GM21423 (cell line): ENCODE results near the gene PTPN11.
A peak's percentile ranks its signal among the peaks of the same experiment; 100 is the strongest.
"Not testable (repeated sequence)": the region's sequence is repeated elsewhere in the genome, so short reads cannot be mapped to it uniquely, and the experiment has no call there.

Experiments
- ATAC-seq: cut with Tn5 transposase; IDR thresholded peaks from one replicate; pipeline ENCODE4 v1.9.1; 2021; ENCODE audit warnings: mild to moderate bottlenecking, moderate library complexity; ENCODE audit not compliant: unreplicated experiment

The PTPN11 gene

GRCh38 chr12:112447106-112447505 lies 28.4 kb downstream of the PTPN11 start:
- no peak for ATAC-seq

- ATAC-seq: not testable (repeated sequence)
Observed at GRCh38 chr12:112448165-112448564, 29.4 kb downstream of the PTPN11 start.

GRCh38 chr12:112450725-112451124 lies 32.0 kb downstream of the PTPN11 start:
- ATAC-seq: no peak

GRCh38 chr12:112456029-112456428 lies 37.3 kb downstream of the PTPN11 start:
- no peak for ATAC-seq

GRCh38 chr12:112457142-112457541 lies 38.4 kb downstream of the PTPN11 start:
- ATAC-seq: not testable (repeated sequence)

- no peak for ATAC-seq
Observed at GRCh38 chr12:112458330-112458729, 39.6 kb downstream of the PTPN11 start.

- ATAC-seq: no peak
Observed at GRCh38 chr12:112458751-112459150, 40.0 kb downstream of the PTPN11 start.

GRCh38 chr12:112463478-112463877 lies 44.7 kb downstream of the PTPN11 start:
- no peak for ATAC-seq

- ATAC-seq: no peak
Observed at GRCh38 chr12:112464605-112465004, 45.9 kb downstream of the PTPN11 start.

- no peak for ATAC-seq
Observed at GRCh38 chr12:112466011-112466422, 47.3 kb downstream of the PTPN11 start.

- no peak for ATAC-seq
Observed at GRCh38 chr12:112466835-112467234, 48.1 kb downstream of the PTPN11 start.

GRCh38 chr12:112468046-112468445 lies 49.3 kb downstream of the PTPN11 start:
- no peak for ATAC-seq

- no peak for ATAC-seq
Observed at GRCh38 chr12:112473056-112473455, 54.3 kb downstream of the PTPN11 start.

- ATAC-seq: no peak
Observed at GRCh38 chr12:112479413-112479812, 60.7 kb downstream of the PTPN11 start.

GRCh38 chr12:112480931-112481330 lies 62.2 kb downstream of the PTPN11 start:
- ATAC-seq: no peak

GRCh38 chr12:112482733-112483132 lies 64.0 kb downstream of the PTPN11 start:
- ATAC-seq: no peak

- ATAC-seq: no peak
Observed at GRCh38 chr12:112486361-112486760, 67.6 kb downstream of the PTPN11 start.

- no peak for ATAC-seq
Observed at GRCh38 chr12:112488257-112488876, 69.6 kb downstream of the PTPN11 start.

GRCh38 chr12:112489456-112489855 lies 70.7 kb downstream of the PTPN11 start:
- ATAC-seq: no peak

- ATAC-seq: peak; percentile 68
Observed at GRCh38 chr12:112496496-112496895, 77.7 kb downstream of the PTPN11 start.

- no peak for ATAC-seq
Observed at GRCh38 chr12:112498580-112498979, 79.8 kb downstream of the PTPN11 start.

- ATAC-seq: no peak
Observed at GRCh38 chr12:112503512-112503911, 84.8 kb downstream of the PTPN11 start.

- no peak for ATAC-seq
Observed at GRCh38 chr12:112506513-112507166, 87.9 kb downstream of the PTPN11 start.
